Sciatic nerve (tissue), 1 donor: ENCODE results near the gene LBX2. TPM values are rescaled to one million over a fixed set of nuclear protein-coding genes. Genes with fewer than 3 reads are reported as not detected.

Source experiments
- total RNA-seq: library from RNA; stranded (reverse); fragmentation: NEBNext Ultra II Directional; extraction: Animal tissue kit (Norgen Biotek cat#: 25700); gene quantifications from one replicate; pipeline ENCODE4 v1.2.1, GENCODE V29; 2021
- donor health status: DM: no; HTN: no; CAD: no.

LBX2 gene
- total RNA-seq, 1 donor from 2014 or later, result 0.53 TPM

Other genes starting within 250 kb of the LBX2 start
- gene SLC4A5, start 156.2 kb downstream of the LBX2 start, total RNA-seq, result 12.6 TPM
- gene DCTN1, start 119.3 kb downstream of the LBX2 start, total RNA-seq, result 146 TPM
- gene C2orf81, start 78.0 kb downstream of the LBX2 start, total RNA-seq, result 4.4 TPM
- gene WDR54, start 77.9 kb downstream of the LBX2 start, total RNA-seq, result 14.0 TPM
- 76.0 TPM for gene RTKN, start 57.7 kb downstream of the LBX2 start, total RNA-seq
- 38.2 TPM for gene INO80B, start 44.5 kb downstream of the LBX2 start, total RNA-seq
- 68.6 TPM for gene WBP1, start 41.2 kb downstream of the LBX2 start, total RNA-seq
- gene MOGS, start 34.2 kb downstream of the LBX2 start, total RNA-seq, result 39.5 TPM
- gene MRPL53, start 26.9 kb downstream of the LBX2 start, total RNA-seq, result 54.4 TPM
- gene CCDC142, start 16.6 kb downstream of the LBX2 start, total RNA-seq, result 25.0 TPM
- gene TTC31, start 16.5 kb downstream of the LBX2 start, total RNA-seq, result 22.6 TPM
- gene PCGF1, start 8.1 kb upstream of the LBX2 start, total RNA-seq, result 13.7 TPM
- not detected for gene TLX2, start 14.8 kb upstream of the LBX2 start, total RNA-seq
- gene DQX1, start 26.6 kb upstream of the LBX2 start, total RNA-seq, result not detected
- 75.3 TPM for gene AUP1, start 30.1 kb upstream of the LBX2 start, total RNA-seq
- 34.5 TPM for gene HTRA2, start 30.3 kb upstream of the LBX2 start, total RNA-seq
- gene LOXL3, start 54.3 kb upstream of the LBX2 start, total RNA-seq, result 9.2 TPM
- 17.3 TPM for gene DOK1, start 55.1 kb upstream of the LBX2 start, total RNA-seq
- 1.1 TPM for gene M1AP, start 148.7 kb upstream of the LBX2 start, total RNA-seq
- 11.5 TPM for gene SEMA4F, start 154.6 kb upstream of the LBX2 start, total RNA-seq